ENCODE data around the gene PPP2R3A. TPM values are rescaled to one million over a fixed set of nuclear protein-coding genes. Genes with fewer than 3 reads are reported as not detected.

The PPP2R3A gene
- total and polyA plus RNA-seq, 2 of the 13 experiments (the other 11 are each of a cell fraction or from before 2014, with no cell fraction given) = 0.07 to 0.12 TPM

DNA sequence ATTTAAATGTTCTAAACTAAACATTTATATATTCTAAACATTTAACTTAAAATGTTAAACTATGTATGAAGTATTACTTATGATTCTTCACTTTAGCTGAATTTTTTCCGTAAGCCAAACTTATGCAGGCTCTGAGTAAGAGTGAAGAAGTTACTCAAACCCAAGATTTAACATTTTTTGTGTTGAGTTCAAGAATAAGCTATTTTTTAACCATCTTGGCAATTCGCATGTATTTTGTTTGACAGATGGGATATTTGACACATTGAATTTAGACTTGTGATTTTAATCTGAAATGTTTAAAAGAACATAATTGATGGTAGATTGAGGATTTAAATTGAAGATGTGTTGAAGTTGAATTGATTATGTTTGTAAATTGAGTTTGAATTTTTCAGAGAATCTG lies 14.6 kb upstream of the PPP2R3A start (continued):
- TF ChIP-seq, protein P1, sequence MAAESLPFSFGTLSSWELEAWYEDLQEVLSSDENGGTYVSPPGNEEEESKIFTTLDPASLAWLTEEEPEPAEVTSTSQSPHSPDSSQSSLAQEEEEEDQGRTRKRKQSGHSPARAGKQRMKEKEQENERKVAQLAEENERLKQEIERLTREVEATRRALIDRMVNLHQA (CRISPR knock-in tag; IDR thresholded peaks at IDR 0.05) = no peak
- TF ChIP-seq, protein P2, sequence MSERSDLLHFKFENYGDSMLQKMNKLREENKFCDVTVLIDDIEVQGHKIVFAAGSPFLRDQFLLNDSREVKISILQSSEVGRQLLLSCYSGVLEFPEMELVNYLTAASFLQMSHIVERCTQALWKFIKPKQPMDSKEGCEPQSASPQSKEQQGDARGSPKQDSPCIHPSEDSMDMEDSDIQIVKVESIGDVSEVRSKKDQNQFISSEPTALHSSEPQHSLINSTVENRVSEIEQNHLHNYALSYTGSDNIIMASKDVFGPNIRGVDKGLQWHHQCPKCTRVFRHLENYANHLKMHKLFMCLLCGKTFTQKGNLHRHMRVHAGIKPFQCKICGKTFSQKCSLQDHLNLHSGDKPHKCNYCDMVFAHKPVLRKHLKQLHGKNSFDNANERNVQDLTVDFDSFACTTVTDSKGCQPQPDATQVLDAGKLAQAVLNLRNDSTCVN (CRISPR knock-in tag; IDR thresholded peaks at IDR 0.05; ENCODE audit: borderline replicate concordance) = no peak
- TF ChIP-seq, protein P3, sequence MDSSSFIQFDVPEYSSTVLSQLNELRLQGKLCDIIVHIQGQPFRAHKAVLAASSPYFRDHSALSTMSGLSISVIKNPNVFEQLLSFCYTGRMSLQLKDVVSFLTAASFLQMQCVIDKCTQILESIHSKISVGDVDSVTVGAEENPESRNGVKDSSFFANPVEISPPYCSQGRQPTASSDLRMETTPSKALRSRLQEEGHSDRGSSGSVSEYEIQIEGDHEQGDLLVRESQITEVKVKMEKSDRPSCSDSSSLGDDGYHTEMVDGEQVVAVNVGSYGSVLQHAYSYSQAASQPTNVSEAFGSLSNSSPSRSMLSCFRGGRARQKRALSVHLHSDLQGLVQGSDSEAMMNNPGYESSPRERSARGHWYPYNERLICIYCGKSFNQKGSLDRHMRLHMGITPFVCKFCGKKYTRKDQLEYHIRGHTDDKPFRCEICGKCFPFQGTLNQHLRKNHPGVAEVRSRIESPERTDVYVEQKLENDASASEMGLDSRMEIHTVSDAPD (CRISPR knock-in tag; IDR thresholded peaks at IDR 0.05) = no peak

DNA sequence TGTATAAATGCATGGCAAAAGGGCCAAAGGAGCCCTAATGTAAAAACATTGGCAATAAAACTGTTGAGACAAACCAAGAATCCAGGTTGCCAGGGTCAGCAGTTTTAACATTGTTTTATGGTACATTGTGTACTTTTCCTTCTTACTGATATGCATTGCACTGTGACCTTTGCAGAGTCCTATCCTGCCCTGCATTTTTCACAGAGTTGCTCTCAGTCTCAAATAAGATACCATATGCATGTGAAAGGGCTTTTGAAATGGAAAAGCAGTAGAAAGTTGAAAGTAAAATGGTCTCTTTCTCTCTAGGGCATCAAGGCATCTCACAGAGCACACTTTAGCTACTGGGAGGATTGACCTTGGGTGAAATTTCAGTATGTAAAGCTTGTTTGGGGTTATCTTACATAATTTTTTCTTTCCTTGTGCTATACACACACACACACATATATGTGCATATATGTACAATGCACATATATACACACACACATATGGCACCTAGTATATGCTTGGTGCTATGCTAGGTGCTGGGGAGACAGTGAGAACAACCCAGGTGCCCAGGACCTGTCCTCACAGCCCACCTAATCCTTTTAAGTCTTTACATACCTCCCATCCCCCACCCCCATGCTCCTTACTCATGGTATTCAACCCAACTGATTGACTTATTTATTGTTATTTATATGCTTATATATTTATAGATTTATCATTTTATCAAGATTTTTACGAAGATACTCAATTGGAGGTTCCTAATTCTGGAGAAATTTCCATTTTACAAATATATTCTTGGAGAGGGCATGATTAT lies 1.2 kb upstream of the PPP2R3A start:
- Histone ChIP-seq H3K4me1 (ENCODE audit: insufficient read depth, low read length) (peaks cover 10% of the 10 kb centered on the region), H3K36me3 (replicated peaks in 1 of 2; ENCODE audit: control insufficient read depth in 1 of 2, insufficient read depth in 2 of 2, low read length in 2 of 2) (no peaks in the 10 kb centered on the region), H3K27me3 (ENCODE audit: control insufficient read depth in 1 of 2, insufficient read depth in 2 of 2, low read length in 2 of 2) (peaks cover 0 to 26% of the 10 kb centered on the region in 2 experiments; a peak in 2 of 5 replicates), H3K27ac (ENCODE audit: extremely low read length, insufficient read depth, low read length) (no peak overlapping the region), H3K9ac (ENCODE audit: insufficient read depth, low read depth, low read length) (no peak overlapping the region), H3K4me2 (ENCODE audit: low read depth, low read length) (no peak overlapping the region), H4K20me1 (ENCODE audit: insufficient read depth, low read length) (no peaks in the 10 kb centered on the region), H2AFZ (ENCODE audit: low read length) (no peak overlapping the region), H3K4me3 (replicated peaks in 1 of 3; ENCODE audit: insufficient read depth in 1 of 3, low read depth in 2 of 3, low read length in 3 of 3) (no peak overlapping the region), H3K9me3 (ENCODE audit: low read length) (peaks cover 8% of the 10 kb centered on the region; the same call in 1 of the 2 replicates), H3K79me2 (ENCODE audit: insufficient read depth, low read length) (no peaks in the 10 kb centered on the region)
- intact Hi-C loops (cut with micrococcal nuclease; ENCODE audit: unreplicated experiment) = no loop called here
- no peak for ATAC-seq
- in situ Hi-C loops (cut with HindIII; ENCODE audit: extremely low pct_ligation_motif_present, low pct_unique_long_range_greater_than_20kb) = no loop called here
- CTCF ChIA-PET (ENCODE audit: low intra/inter-chr PET ratio, low total read pairs) = no interaction called here
- 94% methylated on average over 1 of the region's 1 CpG for WGBS (ENCODE audit: low lambda C conversion rate)
- no peak for FAIRE-seq
- DNase-seq (ENCODE audit: low spot score) = no peak
- no TSS peak for BruUV-seq (replicated peaks)
- POLR2A ChIA-PET = no interaction called here
- TF ChIP-seq RARG (CRISPR knock-in tag; IDR thresholded peaks at IDR 0.05; ENCODE audit: low read depth) (no peak), ZNF367 (CRISPR knock-in tag; IDR thresholded peaks at IDR 0.05; ENCODE audit: borderline replicate concordance) (no peak), PAX8 (CRISPR knock-in tag; IDR thresholded peaks at IDR 0.05; ENCODE audit: borderline replicate concordance) (no peak), PLRG1 (conservative IDR thresholded peaks at IDR 0.05) (no peak), ZNF496 (CRISPR knock-in tag; IDR thresholded peaks at IDR 0.05; ENCODE audit: insufficient replicate concordance) (no peak), MTA3 (CRISPR knock-in tag; IDR thresholded peaks at IDR 0.05) (no peak), NFYC (CRISPR knock-in tag; IDR thresholded peaks at IDR 0.05) (no peak)
- TF ChIP-seq, protein P4, sequence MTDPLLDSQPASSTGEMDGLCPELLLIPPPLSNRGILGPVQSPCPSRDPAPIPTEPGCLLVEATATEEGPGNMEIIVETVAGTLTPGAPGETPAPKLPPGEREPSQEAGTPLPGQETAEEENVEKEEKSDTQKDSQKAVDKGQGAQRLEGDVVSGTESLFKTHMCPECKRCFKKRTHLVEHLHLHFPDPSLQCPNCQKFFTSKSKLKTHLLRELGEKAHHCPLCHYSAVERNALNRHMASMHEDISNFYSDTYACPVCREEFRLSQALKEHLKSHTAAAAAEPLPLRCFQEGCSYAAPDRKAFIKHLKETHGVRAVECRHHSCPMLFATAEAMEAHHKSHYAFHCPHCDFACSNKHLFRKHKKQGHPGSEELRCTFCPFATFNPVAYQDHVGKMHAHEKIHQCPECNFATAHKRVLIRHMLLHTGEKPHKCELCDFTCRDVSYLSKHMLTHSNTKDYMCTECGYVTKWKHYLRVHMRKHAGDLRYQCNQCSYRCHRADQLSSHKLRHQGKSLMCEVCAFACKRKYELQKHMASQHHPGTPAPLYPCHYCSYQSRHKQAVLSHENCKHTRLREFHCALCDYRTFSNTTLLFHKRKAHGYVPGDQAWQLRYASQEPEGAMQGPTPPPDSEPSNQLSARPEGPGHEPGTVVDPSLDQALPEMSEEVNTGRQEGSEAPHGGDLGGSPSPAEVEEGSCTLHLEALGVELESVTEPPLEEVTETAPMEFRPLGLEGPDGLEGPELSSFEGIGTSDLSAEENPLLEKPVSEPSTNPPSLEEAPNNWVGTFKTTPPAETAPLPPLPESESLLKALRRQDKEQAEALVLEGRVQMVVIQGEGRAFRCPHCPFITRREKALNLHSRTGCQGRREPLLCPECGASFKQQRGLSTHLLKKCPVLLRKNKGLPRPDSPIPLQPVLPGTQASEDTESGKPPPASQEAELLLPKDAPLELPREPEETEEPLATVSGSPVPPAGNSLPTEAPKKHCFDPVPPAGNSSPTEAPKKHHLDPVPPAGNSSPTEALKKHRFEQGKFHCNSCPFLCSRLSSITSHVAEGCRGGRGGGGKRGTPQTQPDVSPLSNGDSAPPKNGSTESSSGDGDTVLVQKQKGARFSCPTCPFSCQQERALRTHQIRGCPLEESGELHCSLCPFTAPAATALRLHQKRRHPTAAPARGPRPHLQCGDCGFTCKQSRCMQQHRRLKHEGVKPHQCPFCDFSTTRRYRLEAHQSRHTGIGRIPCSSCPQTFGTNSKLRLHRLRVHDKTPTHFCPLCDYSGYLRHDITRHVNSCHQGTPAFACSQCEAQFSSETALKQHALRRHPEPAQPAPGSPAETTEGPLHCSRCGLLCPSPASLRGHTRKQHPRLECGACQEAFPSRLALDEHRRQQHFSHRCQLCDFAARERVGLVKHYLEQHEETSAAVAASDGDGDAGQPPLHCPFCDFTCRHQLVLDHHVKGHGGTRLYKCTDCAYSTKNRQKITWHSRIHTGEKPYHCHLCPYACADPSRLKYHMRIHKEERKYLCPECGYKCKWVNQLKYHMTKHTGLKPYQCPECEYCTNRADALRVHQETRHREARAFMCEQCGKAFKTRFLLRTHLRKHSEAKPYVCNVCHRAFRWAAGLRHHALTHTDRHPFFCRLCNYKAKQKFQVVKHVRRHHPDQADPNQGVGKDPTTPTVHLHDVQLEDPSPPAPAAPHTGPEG (CRISPR knock-in tag; IDR thresholded peaks at IDR 0.05) = no peak
- TF ChIP-seq, protein P5, sequence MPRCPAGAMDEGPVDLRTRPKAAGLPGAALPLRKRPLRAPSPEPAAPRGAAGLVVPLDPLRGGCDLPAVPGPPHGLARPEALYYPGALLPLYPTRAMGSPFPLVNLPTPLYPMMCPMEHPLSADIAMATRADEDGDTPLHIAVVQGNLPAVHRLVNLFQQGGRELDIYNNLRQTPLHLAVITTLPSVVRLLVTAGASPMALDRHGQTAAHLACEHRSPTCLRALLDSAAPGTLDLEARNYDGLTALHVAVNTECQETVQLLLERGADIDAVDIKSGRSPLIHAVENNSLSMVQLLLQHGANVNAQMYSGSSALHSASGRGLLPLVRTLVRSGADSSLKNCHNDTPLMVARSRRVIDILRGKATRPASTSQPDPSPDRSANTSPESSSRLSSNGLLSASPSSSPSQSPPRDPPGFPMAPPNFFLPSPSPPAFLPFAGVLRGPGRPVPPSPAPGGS (CRISPR knock-in tag; IDR thresholded peaks at IDR 0.05) = no peak

All from HepG2 (cell line).